HG03520 (cell line): Measurements from ENCODE around the gene NOD1.
"Not testable (repeated sequence)": the region's sequence is repeated elsewhere in the genome, so short reads cannot be mapped to it uniquely, and the experiment has no call there.

Experiments used
- ATAC-seq: cut with Tn5 transposase; IDR thresholded peaks from one replicate; pipeline ENCODE4 v1.9.1; 2021; ENCODE audit warnings: mild to moderate bottlenecking, moderate library complexity; ENCODE audit not compliant: unreplicated experiment

NOD1 gene

DNA sequence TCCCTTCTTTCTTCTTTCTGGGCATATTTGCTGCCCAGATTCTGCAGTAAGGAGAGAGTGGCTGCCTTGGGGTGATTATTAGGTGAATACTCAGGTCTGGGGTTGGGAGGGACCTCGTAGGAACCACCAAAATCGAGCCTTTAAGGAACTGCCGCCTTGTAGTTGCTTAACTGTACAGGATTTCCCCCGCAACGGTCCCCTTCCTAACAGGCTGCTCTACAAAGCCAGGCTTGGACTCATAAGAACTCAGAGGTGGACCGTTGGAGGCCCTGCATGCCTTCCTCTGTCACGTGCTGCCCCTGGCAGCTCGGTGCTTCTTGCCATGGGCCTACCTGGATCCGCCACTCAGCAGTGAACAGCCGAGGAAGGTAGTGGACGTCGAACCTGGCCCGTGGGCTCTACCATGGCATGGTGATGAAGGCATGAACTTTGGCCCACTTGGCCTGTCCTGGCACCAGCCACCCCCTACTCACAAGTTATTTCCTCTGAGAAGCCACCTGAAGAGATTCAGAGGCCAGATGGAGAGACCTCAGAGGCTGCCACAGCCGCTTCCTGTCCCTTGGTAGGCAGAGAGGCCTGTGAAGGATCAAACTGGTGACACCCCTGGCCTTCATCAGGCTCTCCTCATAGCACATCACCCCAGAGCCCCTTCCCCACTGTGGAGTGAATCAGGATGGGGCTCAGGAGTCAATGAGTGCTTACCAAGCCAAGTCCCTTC is 54.6 kb downstream of the NOD1 start:
- no peak for ATAC-seq

DNA sequence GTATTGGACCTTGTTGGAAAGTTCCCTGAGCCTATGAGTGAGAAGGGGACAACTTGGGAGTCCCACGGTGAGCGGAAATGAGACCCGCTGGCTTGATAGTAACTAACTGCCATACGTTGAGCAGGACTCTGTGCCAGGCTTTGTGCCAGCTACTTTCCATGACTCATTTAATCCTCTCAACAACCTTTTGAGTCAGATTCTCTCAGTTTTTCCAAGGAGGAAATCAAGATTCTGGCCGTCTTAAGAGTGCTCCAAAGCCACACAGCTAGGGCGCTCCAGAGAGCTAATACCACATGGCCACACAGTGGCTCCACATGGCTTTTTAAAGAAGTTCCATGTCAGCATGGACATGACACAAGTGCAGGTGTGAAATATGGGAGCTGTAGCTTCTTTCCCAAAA is 55.7 kb downstream of the NOD1 start:
- ATAC-seq, result no peak

DNA sequence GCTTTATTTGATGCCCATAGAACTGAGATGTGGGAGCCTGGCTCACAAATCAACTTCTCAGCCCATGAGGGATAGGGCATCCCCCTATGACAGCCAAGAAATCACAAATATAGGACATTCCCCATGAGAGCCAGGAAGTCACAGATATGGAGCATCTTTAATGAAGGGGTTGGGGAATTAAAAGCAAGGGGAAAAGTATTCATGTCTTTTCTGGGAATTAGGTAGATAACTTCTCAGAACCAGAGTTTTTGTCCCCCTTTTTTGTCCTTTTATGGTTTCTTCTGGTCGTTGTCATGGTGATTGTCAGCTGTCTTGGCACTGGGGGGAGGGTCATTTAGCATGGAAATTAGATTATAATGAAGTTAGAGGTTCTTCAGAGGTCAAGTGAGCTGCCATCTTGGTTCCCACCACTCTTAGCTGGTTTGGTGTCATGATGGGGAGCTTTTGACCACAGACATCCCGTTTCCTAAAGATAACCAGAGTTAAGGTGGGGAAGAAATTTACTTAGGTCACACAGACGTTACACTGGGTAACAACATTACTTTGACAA is 56.9 kb downstream of the NOD1 start:
- no peak for ATAC-seq

DNA sequence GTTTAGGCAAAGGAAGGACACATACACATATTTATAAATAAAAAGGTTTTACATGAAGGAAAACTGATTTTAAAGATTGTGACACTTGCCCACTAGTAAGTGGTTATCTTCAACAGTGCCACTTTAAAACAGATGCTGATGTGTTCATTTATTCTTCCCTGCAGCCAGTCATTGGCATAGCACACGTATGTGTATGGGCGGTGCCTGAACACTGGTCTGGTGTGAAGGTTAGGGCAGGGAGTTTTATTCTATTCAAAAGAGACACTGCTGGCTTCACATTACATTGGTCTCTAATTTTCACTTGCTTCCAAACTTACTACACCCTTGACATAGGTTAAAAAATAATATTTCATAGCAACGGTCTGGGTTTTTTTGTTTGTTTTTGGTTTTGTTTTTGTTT is 57.9 kb downstream of the NOD1 start:
- ATAC-seq, result no peak

DNA sequence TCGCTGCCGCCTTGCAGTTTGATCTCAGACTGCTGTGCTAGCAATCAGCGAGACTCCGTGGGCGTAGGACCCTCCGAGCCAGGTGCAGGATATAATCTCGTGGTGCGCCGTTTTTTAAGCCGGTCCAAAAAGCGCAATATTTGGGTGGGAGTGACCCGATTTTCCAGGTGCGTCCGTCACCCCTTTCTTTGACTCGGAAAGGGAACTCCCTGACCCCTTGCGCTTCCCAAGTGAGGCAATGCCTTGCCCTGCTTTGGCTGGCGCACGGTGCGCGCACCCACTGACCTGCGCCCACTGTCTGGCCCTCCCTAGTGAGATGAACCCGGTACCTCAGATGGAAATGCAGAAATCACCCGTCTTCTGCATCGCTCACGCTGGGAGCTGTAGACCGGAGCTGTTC is 58.5 kb downstream of the NOD1 start:
- not testable (repeated sequence) for ATAC-seq

DNA sequence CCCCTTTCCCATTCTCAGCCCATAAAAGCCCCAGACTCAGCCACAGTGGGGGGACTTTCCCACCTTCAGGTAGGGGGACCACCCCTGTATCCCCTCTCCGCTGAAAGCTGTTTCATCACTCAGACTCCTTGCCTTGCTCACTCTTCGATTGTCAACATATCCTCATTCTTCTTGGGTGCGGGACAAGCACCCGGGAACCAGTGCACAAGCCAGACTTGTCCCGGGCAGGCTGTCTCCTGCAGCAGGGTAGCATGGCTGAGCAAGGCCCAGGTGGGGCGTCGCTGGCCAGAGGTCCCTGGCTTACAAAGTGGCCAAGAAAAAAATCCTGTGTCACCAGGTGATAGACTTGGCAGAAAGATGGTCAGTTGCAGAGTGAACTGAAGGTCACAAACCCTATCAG is 64.7 kb downstream of the NOD1 start:
- ATAC-seq, result no peak

DNA sequence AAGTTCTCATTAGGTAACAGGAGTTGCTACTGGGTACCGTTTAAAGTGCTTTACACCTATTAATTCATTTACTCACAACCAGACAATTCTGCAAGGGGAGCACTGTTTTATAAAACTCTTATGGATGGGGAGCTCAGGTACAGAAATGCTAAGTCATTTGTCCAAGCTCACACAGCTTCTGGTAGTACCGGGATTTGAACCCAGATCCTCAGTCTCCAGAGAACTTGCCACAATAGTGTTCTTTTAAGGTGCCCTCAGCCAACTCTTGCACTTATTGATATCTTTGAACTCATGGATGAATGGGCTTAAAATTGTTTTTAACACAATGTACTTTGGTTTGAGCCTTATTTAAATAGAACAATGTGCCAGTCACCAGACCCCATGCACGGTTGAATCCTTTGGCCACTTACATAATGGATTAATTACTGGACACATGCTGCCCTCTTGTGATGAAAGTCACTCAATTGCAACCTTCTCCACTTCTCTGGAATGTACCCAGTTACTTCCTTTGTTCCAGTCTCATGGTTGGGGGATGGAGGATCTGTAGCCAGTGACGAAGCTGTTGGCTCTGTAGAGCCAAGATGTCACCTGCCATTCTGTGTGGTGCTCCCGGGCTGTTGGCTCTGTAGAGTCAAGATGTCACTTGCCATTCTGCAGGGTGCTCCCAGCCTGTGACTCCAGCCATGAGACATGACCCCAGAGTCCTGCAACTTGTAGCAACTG is 65.6 kb downstream of the NOD1 start:
- ATAC-seq, result no peak

DNA sequence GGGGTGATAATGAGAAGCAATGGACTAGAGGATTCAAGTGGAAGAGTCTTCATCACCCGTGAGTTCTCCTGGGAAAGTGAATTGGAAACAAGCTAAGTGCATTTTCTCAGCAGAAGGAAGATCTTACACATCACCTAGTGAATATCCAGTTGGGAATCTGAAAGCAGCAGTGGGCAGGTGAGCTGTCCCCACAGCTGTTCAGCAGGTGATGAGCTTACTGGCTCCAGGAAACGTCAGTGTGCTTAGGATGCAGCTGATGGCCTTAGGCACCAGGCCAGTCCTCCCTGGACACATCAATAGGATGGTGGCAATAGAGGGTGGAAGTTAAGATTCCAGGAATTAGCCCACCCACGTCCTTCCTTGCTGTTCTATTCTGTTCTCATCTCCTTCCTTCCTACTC is 66.7 kb downstream of the NOD1 start:
- ATAC-seq, result no peak

DNA sequence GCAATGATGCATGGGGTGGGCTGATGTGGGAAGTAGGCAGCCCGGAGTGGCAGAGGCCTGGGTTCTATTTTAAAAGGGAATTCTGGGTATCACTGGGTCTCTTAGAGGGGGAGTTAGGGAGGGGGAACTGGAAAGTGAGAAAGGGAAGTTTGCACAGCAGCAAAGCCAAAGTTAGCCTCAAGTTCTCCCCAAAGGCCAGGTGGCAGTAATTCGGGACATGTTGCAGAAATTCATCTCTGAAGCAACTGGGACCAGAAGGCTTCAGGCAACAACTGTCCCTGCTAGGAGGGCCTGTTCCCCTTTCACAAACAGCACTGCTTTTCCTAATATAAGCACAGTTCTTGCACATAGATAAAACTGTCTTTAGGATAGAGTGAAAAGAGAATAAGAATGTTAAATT is 67.4 kb downstream of the NOD1 start:
- no peak for ATAC-seq

DNA sequence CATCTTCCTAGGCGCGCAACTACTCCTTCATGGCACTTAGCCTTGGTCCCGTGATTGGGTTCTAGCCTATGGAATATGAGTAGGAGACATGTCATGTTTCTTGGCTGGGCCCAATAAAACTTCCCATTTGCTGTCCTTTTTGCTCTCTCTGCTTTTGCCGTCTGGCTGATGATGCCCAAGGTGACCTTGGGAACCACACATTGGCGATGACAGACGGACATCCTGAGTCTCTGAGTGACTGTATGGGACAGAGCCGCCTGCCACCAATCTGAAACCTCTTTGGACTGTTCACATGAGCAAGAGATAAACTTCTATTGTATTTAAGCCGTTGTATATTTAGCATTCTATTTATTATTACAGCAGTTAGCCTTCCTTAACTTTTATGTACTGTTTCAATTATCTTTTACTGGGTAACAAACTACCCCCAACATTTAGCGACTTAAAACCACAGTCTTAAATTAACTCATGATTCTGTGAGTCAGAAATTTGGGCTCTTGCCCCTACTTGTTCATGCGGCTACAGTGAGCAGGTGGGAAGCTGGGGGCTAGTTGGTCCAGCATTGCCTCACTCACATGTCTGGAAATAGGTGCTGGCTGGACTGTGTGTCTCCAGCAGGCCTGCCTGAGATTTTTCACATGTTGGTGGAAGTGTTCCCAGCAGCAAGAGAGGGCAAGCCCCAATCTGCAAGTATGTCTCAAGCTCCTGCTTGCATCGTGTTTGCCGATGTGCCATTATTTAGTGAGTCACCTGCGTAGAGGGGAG is 71.7 kb downstream of the NOD1 start:
- no peak for ATAC-seq

DNA sequence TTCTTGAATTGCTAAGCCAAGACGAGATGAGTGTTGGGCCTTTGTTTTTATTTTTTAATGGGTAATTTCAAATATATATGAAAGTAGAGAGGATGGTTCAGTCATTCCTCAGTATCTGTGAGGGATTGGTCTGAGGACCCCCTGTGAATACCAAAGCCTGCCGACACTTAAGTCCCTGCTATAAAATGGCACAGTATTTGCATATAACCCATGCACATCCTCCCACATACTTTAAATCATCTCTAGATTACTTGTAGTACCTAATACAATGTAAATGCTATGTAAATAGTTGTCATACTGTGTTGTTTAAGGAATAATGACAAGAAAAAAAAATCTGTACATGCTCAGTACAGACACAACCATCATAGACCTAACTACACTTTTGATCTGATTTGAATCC is 73.4 kb downstream of the NOD1 start:
- no peak for ATAC-seq

DNA sequence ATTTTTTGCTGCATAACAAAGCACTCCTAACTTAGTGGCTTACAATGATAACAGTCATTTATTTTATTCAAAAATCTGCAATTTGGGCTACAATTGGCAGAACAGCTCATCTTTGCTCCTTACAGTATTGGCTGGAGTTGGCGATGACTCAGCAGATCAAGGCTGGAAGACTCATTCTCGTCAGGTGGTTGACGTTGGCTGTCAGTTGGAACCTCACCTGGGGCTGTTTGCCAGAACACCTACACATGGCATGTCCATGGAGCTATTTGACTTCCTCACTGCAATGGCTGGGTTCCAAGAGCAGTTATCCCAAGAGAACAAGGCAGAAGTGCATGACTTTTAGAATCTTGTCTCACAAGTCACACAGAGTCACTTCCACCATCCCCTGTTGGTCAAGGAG is 75.1 kb downstream of the NOD1 start:
- no peak for ATAC-seq

DNA sequence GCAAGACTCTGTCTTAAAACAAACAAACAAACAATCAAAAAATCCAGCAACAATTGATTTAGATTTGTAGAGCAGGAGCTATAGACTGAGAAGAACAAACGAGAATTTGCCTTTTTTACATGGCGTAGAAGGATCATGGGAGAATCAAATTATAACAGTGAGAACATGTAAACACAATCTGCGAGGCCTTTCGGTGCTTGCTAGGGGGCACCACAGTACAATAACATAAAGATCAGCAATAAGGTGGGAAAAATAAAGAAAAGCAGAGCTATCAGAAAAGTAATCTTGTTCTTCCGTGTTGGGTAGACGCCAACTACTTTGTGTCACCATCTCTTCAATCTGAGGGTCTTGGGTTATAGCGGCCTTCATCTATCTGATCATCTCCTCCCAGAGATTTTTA is 82.2 kb downstream of the NOD1 start:
- no peak for ATAC-seq

DNA sequence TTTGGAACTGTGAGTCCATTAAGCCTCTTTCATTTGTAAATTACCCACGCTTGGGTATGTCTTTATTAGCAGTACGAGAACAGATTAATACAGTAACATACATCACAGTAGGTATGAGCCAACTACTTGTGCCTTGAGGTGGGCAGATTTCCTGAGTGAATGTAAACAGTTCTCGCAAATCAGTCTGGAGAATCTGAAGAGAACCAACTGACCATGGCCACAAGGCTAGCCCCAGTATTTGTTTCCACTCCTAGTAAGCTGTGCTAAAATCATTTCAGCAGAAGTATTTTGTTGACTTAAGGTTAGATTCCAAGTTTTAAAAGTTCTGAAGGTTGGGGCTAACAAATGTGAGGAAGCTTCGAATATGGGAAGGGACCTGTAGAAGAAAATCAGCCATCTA is 82.9 kb downstream of the NOD1 start:
- ATAC-seq, result no peak

DNA sequence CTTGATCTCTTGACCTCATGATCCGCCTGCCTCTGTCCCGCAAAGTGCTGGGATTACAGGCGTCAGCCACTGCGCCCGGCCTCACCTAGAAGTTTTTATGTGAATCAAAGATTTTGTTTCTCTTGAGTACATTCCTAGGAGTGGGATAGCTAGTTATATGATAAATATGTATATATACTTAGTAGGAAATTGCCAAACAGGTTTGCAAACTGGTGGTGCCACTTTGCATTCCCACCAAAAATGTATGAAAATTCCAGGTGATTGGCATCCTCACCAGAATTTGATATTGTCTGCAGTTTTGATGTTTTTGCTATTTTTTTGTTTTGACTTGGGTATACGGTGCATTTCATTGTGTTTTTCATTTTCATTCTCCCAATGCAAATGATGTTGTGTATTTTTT is 86.8 kb downstream of the NOD1 start:
- no peak for ATAC-seq

DNA sequence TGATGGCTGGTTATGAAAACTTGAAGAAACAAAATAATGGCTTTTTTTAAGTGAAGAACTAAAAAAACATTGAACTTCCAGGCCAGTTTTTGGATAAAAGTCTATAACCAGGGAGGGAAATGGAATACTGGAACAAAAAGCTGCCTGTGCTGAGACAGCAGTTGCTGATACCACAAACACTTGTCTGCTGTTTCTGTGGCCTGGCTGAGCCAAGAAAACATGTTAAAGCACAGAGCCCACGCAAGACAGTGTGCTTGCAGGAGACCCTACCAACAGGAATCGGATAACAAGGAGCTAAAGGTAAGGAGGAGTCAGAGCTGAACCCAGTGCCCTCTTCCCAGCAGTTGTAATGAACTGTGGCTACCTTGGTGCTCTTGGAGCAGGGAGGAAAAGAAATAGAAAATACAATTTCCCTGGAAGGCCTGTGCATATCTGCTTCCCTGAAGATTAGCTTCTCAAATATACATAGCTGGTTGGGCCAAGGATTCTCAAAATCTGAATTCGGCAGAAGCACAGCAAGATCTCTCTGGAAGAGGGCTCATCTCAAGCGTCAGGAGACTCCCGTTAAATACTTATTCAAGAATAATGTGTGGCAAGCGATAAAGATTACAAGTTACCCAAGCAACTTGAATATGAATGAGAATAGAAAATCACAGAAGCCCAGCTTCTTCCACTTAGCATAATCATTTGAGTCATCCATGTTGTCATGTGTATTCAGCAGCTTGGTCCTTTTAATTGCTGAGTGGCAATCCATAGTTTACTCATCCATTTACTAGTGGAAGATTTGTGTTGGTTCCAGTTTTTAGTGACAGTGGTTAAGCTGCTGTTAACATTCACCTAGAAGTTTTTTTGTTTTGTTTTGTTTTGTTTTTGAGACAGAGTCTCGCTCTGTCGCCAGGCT is 87.6 kb downstream of the NOD1 start:
- ATAC-seq, result no peak

DNA sequence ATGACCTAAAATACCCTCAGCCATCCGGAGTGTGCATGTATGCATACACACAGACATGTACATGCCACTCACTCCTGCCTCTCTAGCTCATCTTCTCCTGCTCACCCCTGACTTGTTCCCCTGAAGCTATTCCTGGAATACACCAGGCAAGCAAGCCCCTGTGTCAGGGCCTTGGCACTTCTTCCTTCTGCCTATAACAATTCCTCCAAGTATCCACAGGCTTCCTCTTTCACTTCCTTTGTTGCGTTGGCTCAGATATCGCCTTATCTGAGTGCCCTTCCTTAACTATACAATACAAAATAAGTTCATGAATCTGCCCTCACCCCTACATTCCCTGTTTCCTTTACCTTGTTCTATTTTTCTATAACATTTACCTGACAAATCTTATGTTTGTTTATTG is 88.8 kb downstream of the NOD1 start:
- ATAC-seq, result no peak

DNA sequence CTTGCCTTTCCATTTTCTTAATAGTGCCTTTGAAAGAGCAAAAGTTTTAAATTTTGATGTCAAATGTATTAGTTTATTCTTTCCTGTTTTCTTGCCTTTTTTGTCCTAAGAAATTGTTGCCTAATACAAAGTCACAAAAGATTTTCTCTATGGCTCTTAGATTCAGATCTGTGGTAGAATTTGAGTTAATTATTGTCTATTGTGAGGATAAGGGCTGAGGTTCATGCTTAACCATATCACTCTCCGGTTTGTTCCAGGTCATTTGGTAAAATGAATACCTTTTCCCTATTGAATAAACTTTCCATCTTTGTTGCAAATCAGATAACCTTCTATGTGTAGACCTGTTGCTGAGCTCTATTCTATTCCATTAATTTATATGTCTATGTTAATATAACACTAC is 96.0 kb downstream of the NOD1 start:
- no peak for ATAC-seq

DNA sequence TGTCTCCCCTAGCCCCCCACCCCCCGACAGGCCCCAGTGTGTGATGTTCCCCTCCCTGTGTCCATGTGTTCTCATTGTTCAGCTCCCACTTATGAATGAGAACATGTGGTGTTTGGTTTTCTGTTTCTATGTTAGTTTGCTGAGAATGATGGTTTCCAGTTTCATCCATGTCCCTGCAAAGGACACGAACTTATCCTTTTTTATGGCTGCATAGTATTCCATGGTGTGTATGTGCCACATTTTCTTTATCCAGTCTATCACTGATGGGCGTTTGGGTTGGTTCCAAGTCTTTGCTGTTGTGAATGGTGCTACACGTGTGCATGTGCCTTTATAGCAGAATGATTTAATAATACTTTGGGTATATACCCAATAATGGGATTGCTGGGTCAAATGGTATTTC is 97.8 kb downstream of the NOD1 start:
- not testable (repeated sequence) for ATAC-seq

DNA sequence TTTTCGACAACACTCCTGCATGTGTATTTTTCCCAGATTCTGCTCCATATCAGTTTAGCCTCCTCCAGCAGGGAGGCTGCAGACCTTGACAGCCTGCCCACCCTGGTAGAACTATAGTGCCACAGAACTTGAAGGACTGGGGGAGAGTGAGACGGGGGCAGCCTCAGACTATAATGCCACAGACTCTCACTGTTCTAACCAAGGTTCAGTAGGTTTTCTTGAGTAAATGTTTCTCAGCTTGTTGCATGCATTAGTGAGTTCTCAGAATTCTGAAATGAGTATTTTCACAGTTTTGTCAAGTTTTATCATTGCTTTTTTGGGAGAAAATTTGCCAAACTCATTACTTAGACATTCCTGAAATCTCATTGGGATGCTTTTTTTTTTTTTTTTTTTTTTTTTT is 98.3 kb downstream of the NOD1 start:
- ATAC-seq, result no peak

DNA sequence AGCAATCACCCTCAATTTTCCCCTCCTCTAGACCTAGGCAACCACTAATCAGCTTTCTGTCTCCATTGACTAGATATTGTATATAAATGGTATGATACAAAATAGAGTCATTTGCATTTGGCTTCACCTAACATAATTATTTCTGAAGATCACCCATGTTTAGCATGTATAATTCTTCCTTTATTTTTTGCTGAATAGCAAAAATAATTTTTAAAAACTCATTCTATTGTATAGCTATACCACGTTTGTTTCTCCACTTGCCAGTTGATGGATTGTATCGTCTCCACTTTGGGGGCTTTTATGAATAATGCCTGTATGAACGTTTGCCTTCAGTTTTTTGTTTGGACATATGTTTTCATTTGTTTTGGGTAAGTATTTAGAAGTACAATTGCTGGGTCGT is 98.8 kb downstream of the NOD1 start:
- no peak for ATAC-seq
